OCI-LY1 (cell line): Measurements from ENCODE around the gene KCNJ14.

ENCODE experiments used
- CTCF ChIP-seq: fragments of 200-600 bp; sonication (generic), shearing (Covaris generic); IDR thresholded peaks from 2 replicates; pipeline ENCODE4 v1.5.1; 2017; ENCODE audit warnings: mild to moderate bottlenecking, antibody characterized with exemption, low read length, moderate library complexity, mixed read lengths
- EZH2 ChIP-seq: fragments of 200-600 bp; sonication (generic), shearing (Covaris generic); IDR thresholded peaks from 2 replicates; pipeline ENCODE4 v1.8.0; 2017; ENCODE audit warnings: borderline replicate concordance, mixed run types, mild to moderate bottlenecking, antibody characterized with exemption, low read length, moderate library complexity, mixed read lengths

- no peak for TF ChIP-seq CTCF
- no peak for TF ChIP-seq EZH2
These were observed 33.8 kb upstream of the KCNJ14 start for GRCh38 chr19:48421548-48421947.
